IMR-90 (cell line): ENCODE results near the gene ZNF610. TPM values are rescaled to one million over a fixed set of nuclear protein-coding genes. Genes with fewer than 3 reads are reported as not detected.
"Not testable (repeated sequence)": the region's sequence is repeated elsewhere in the genome, so short reads cannot be mapped to it uniquely, and the experiment has no call there.

ENCODE experiments used
- ATAC-seq: fragments of 200-7000 bp; cut with Tn5 transposase; 2 replicates; pipeline ENCODE4 v1.9.1; 2020; ENCODE audit warnings: low read depth, mild to moderate bottlenecking, moderate library complexity
- BruUV-seq: library from RNA; stranded (reverse); fragments of 400-500 nt; replicated peaks from 2 replicates; lab custom pipeline; 2021; lab: Mats Ljungman, UMichigan
- CTCF ChIA-PET: fragments of 300-600 bp; formaldehyde crosslinking; extraction: SDS; loops from one replicate; lab custom pipeline; 2021; ENCODE audit warnings: antibody characterized with exemption; lab: Yijun Ruan, JAX
- POLR2A ChIA-PET: fragments of 300-600 bp; sonication (Branson Sonifier 250); formaldehyde crosslinking; loops from one replicate; lab custom pipeline; 2022; ENCODE audit warnings: antibody characterized with exemption; ENCODE audit not compliant: unreplicated experiment; lab: Charles Lee
- DNase-seq: peaks from one replicate; pipeline ENCODE4 v3.0.0; 2013
- H2AFZ ChIP-seq: replicated peaks from 2 replicates; pipeline ENCODE3; 2013; ENCODE audit warnings: low read length, mild to moderate bottlenecking; ENCODE audit not compliant: poor library complexity
- H2AK5ac ChIP-seq: 2 replicates; pipeline ENCODE4 v1.6.1; 2013; ENCODE audit warnings: low read depth, low read length, inconsistent platforms
- H2AK9ac ChIP-seq: replicated peaks from 2 replicates; pipeline ENCODE3; 2013; ENCODE audit warnings: mild to moderate bottlenecking, low read depth, low read length, moderate library complexity; ENCODE audit not compliant: poor library complexity
- H2BK120ac ChIP-seq: 2 replicates; pipeline ENCODE4 v1.6.1; 2013; ENCODE audit warnings: low read depth, low read length, inconsistent platforms
- H2BK15ac ChIP-seq: 3 replicates; pipeline ENCODE4 v1.6.1; 2013; ENCODE audit warnings: low read depth, low read length, inconsistent platforms
- H2BK20ac ChIP-seq: 2 replicates; pipeline ENCODE4 v1.6.1; 2013; ENCODE audit warnings: low read depth, mild to moderate bottlenecking, inconsistent platforms, low read length, moderate library complexity
- H2BK5ac ChIP-seq: 2 replicates; pipeline ENCODE4 v1.6.1; 2013; ENCODE audit warnings: mild to moderate bottlenecking, low read depth, low read length, inconsistent platforms; ENCODE audit not compliant: poor library complexity, severe bottlenecking
- H3K14ac ChIP-seq: replicated peaks from 2 replicates; pipeline ENCODE4 v1.6.1; 2013; ENCODE audit warnings: low read depth, low read length, inconsistent platforms
- H3K18ac ChIP-seq: 2 replicates; pipeline ENCODE4 v1.6.1; 2013; ENCODE audit warnings: low read depth, low read length, control low read depth
- H3K23ac ChIP-seq: 2 replicates; pipeline ENCODE4 v1.6.1; 2013; ENCODE audit warnings: low read depth, low read length, inconsistent platforms
- H3K27ac ChIP-seq: 2 replicates; pipeline ENCODE4 v1.5.1; 2013; ENCODE audit warnings: mild to moderate bottlenecking, control low read depth, low read length; ENCODE audit not compliant: insufficient read depth
- H3K27me3 ChIP-seq: 2 replicates; pipeline ENCODE4 v1.6.1; 2013; ENCODE audit warnings: low read length; ENCODE audit not compliant: control insufficient read depth, insufficient read depth
- H3K36me3 ChIP-seq: 2 replicates; pipeline ENCODE4 v1.6.1; 2013; ENCODE audit warnings: low read length, mixed read lengths; ENCODE audit not compliant: control insufficient read depth, insufficient read depth
- H3K4ac ChIP-seq: 2 replicates; pipeline ENCODE4 v1.6.1; 2013; ENCODE audit warnings: low read depth, low read length, inconsistent platforms
- H3K4me1 ChIP-seq: 2 replicates; pipeline ENCODE4 v1.6.1; 2013; ENCODE audit warnings: low read length, mixed read lengths; ENCODE audit not compliant: control insufficient read depth, insufficient read depth
- H3K4me2 ChIP-seq: 2 replicates; pipeline ENCODE4 v1.6.1; 2013; ENCODE audit warnings: low read depth, mild to moderate bottlenecking, control low read depth, low read length, moderate library complexity
- H3K4me3 ChIP-seq: 2 replicates; pipeline ENCODE4 v1.5.1; 2013; ENCODE audit warnings: low read depth, mild to moderate bottlenecking, control low read depth, low read length, moderate library complexity; ENCODE audit not compliant: insufficient read depth
- H3K56ac ChIP-seq: 2 replicates; pipeline ENCODE4 v1.6.1; 2013; ENCODE audit warnings: low read length, inconsistent platforms; ENCODE audit not compliant: insufficient read depth; ENCODE audit errors: extremely low read depth
- H3K79me1 ChIP-seq, 2 experiments: 2 replicates each; pipeline ENCODE4 v1.6.1; 2013; ENCODE audit warnings: low read length in 2 of 2, inconsistent platforms in 1 of 2, low read depth in 1 of 2
- H3K9ac ChIP-seq: 2 replicates; pipeline ENCODE4 v1.6.1; 2013; ENCODE audit warnings: low read depth, low read length, control low read depth
- H3K9me1 ChIP-seq: 2 replicates; pipeline ENCODE4 v1.6.1; 2013; ENCODE audit warnings: low read length, inconsistent platforms; ENCODE audit not compliant: insufficient read depth
- H3K9me3 ChIP-seq: 2 replicates; pipeline ENCODE4 v1.6.1; 2013; ENCODE audit warnings: low read length; ENCODE audit not compliant: control insufficient read depth, insufficient read depth
- H4K20me1 ChIP-seq: 2 replicates; pipeline ENCODE4 v1.6.1; 2013; ENCODE audit warnings: low read length, inconsistent platforms; ENCODE audit not compliant: insufficient read depth
- H4K5ac ChIP-seq: 2 replicates; pipeline ENCODE4 v1.6.1; 2013; ENCODE audit warnings: mild to moderate bottlenecking, low read depth, low read length, control low read depth
- H4K8ac ChIP-seq, 2 experiments: 2 replicates each; pipeline ENCODE4 v1.6.1; 2013; ENCODE audit warnings: low read depth in 2 of 2, low read length in 2 of 2, control low read depth in 1 of 2, inconsistent platforms in 1 of 2
- H4K91ac ChIP-seq: 2 replicates; pipeline ENCODE4 v1.6.1; 2013; ENCODE audit warnings: low read depth, low read length, inconsistent platforms; ENCODE audit not compliant: insufficient read depth
- FOS ChIP-seq: fragments of 150-350 bp; IDR thresholded peaks from 2 replicates; pipeline ENCODE4 v1.6.1; 2016; ENCODE audit warnings: low read depth, low read length
- WGBS, 2 experiments: methylation state at CpG; one replicate each; pipeline versions ENCODE4 v1.1.5 to v1.1.7; 2013; ENCODE audit warnings: missing lambda C conversion rate in 2 of 2; ENCODE audit not compliant: insufficient read length in 1 of 2; ENCODE audit errors: extremely low coverage in 2 of 2; 5-methylcytosine and 5-hydroxymethylcytosine counted together
- dilution Hi-C: fragments of 300-500 bp; cut with HindIII; formaldehyde crosslinking; loops from one replicate; pipeline ENCODE4 v1.14.3; 2018; ENCODE audit warnings: low sequenced_read_pairs; ENCODE audit not compliant: unreplicated experiment
- in situ Hi-C: fragments of 300-500 bp; cut with MboI; formaldehyde crosslinking; loops from 3 replicates; pipeline ENCODE4 v1.14.3; 2019; ENCODE audit warnings: low sequenced_read_pairs, inconsistent platforms, mixed read lengths
- intact Hi-C: fragments of 100-400 bp; cut with micrococcal nuclease; formaldehyde crosslinking; loops from 2 replicates; pipeline ENCODE4 v1.10.0; 2022
- polyA plus RNA-seq, 3 experiments: library from polyadenylated mRNA; depleted of rRNA; stranded (reverse); fragments of >200 nt; gene quantifications; 2 replicates each; pipeline ENCODE4 v1.2.3, GENCODE V29; 2012; ENCODE audit warnings: low replicate concordance in 1 of 3
- total RNA-seq: library from RNA; depleted of rRNA; stranded (reverse); fragments of >200 nt; gene quantifications from 2 replicates; pipeline ENCODE4 v1.2.3, GENCODE V29; 2012

Gene ZNF610
- total and polyA plus RNA-seq, 2 of the 4 experiments (the other 2 are of a cell fraction): 1.6 to 3.6 TPM

DNA sequence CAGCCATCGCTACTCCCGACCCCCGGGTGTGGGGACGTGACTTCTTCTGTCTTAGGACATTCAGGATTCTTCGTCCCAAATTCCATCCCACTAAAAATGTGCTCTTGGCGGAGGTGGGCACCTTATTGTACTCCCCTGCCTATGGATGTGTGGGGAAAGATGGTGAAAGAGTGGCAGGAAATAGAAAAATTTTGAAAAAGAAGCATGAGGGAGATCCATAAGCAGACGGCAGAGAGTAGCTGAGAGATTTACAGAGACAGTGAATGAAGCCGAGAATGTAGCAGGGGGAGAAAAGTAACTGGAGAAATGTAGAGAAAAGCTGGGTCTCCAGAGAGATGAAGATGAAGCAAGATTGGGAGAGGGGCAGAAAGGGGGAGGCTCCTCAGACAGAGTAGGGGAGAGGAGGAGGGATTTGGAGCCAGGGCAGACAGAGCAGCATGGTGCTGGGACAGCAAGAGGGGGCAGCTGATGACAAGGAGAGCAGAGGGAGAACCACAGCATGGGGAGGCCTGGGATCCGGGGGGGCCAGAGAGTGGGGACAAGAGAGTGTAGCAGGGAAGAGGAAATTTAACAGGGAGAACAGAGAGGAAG is 843 bp downstream of the ZNF610 start (continued):
- TF ChIP-seq FOS: no peak

DNA sequence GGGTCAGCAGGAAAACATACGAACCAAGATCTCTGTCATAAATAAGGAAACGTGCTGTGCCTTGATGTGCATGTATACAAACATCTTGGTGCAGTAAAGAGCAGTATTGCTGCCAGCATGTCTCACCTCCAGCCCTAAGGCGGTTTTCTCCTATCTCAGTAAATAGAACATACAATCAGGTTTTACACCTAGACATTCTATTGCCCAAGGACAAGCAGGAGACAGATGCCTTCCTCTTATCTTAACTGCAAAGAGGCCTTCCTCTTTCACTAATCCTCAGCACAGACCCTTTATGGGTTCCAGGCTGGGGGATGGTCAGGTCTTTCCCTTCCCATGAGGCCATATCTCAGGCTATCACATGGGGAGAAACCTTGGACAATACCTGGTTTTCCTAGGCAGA is 3.0 kb downstream of the ZNF610 start:
- H3K4me1 ChIP-seq, H4K91ac ChIP-seq, H3K36me3 ChIP-seq, H2AK9ac ChIP-seq, H3K4me3 ChIP-seq, H4K8ac ChIP-seq, H3K27me3 ChIP-seq, H3K9me3 ChIP-seq, H2AFZ ChIP-seq, H3K27ac ChIP-seq, H2BK120ac ChIP-seq, H2BK5ac ChIP-seq, ATAC-seq, H4K5ac ChIP-seq, H3K79me1 ChIP-seq, H3K9ac ChIP-seq, H2BK20ac ChIP-seq, CTCF ChIA-PET, in situ Hi-C loops, H2BK15ac ChIP-seq, POLR2A ChIA-PET, H3K56ac ChIP-seq, H3K23ac ChIP-seq, H3K14ac ChIP-seq, H3K18ac ChIP-seq, H3K4ac ChIP-seq, DNase-seq, H4K20me1 ChIP-seq, BruUV-seq, H2AK5ac ChIP-seq, dilution Hi-C loops, intact Hi-C loops, H3K9me1 ChIP-seq, H3K4me2 ChIP-seq: not testable (repeated sequence)
- no CpG with 5 or more reads among the region's 3 CpGs for WGBS, 2 experiments
